HuH-7 (cell line): Measurements from ENCODE around the gene DUSP12.

Source experiments
- DNase-seq: peaks from one replicate; pipeline ENCODE4 v3.0.0; 2011; ENCODE audit warnings: low spot score

The DUSP12 gene

GRCh38 chr1:161749509-161750407 lies at the start of gene DUSP12:
DUSP12 (plus strand) TSS chr1:161749786; CDS start chr1:161749802, 16 bp downstream.
- peak; percentile 79 for DNase-seq

GRCh38 chr1:161702250-161702649 lies 47.3 kb upstream of the DUSP12 start:
- peak; percentile 28 for DNase-seq

GRCh38 chr1:161705537-161705936 lies 44.0 kb upstream of the DUSP12 start:
- DNase-seq: no peak

- no peak for DNase-seq
Observed at GRCh38 chr1:161706113-161706481, 43.5 kb upstream of the DUSP12 start.

GRCh38 chr1:161706482-161707347 lies 42.9 kb upstream of the DUSP12 start, which contains the start of gene FCRLA:
FCRLA (plus strand) TSS chr1:161707229; CDS start chr1:161707265, 36 bp downstream.
- DNase-seq: no peak

- no peak for DNase-seq
Observed at GRCh38 chr1:161707503-161707902, 42.1 kb upstream of the DUSP12 start.

GRCh38 chr1:161709373-161709772 lies 40.2 kb upstream of the DUSP12 start:
- no peak for DNase-seq

GRCh38 chr1:161710560-161710959 lies 39.0 kb upstream of the DUSP12 start:
- DNase-seq: no peak

GRCh38 chr1:161718559-161719324 lies 30.8 kb upstream of the DUSP12 start:
- no peak for DNase-seq

- DNase-seq: no peak
Observed at GRCh38 chr1:161719325-161719611, 30.3 kb upstream of the DUSP12 start.

GRCh38 chr1:161720422-161720821 lies 29.2 kb upstream of the DUSP12 start:
- no peak for DNase-seq

- no peak for DNase-seq
Observed at GRCh38 chr1:161720956-161721737, 28.4 kb upstream of the DUSP12 start, which contains the start of gene FCRLB. FCRLB (plus strand) TSS chr1:161721544; CDS start chr1:161722673, 1,129 bp downstream.

- no peak for DNase-seq
Observed at GRCh38 chr1:161721738-161722343, 27.7 kb upstream of the DUSP12 start.

GRCh38 chr1:161722406-161722805 lies 27.2 kb upstream of the DUSP12 start:
- DNase-seq: no peak

- no peak for DNase-seq
Observed at GRCh38 chr1:161723459-161724141, 26.0 kb upstream of the DUSP12 start.

GRCh38 chr1:161725258-161725907 lies 24.2 kb upstream of the DUSP12 start:
- DNase-seq: peak; percentile 26

- peak; percentile 29 for DNase-seq
Observed at GRCh38 chr1:161725908-161726472, 23.6 kb upstream of the DUSP12 start.

- peak; percentile 84 for DNase-seq
Observed at GRCh38 chr1:161726473-161727255, 22.9 kb upstream of the DUSP12 start.
